HEK293 (cell line): ENCODE measurements around the gene POR.

ENCODE experiments used
- CTCF ChIA-PET: fragments of 350-600 bp; formaldehyde crosslinking; extraction: SDS; loops from one replicate; lab custom pipeline; 2021; ENCODE audit warnings: antibody characterized with exemption; lab: Yijun Ruan, JAX
- POLR2A ChIA-PET: fragments of 300-600 bp; formaldehyde crosslinking; extraction: SDS; loops from one replicate; lab custom pipeline; 2020; ENCODE audit warnings: antibody characterized with exemption, inconsistent platforms; lab: Yijun Ruan, JAX
- H3K27ac ChIP-seq: fragments of 200-500 bp; sonication (Bioruptor generic); 2 replicates; pipeline ENCODE4 v1.5.1; 2014; ENCODE audit warnings: low read depth, low read length, control low read depth, inconsistent platforms; ENCODE audit errors: extremely low read depth
- H3K36me3 ChIP-seq, 2 experiments: fragments of 200-500 bp in 1 of 2; sonication (Bioruptor generic) in 1 of 2; 1 replicate in 1 of 2; 2 replicates in 1 of 2; pipeline ENCODE4 v1.5.1; 2014 to 2017; ENCODE audit warnings: inconsistent platforms in 2 of 2, low read length in 2 of 2; ENCODE audit not compliant: control insufficient read depth in 2 of 2, insufficient read depth in 1 of 2
- H3K4me1 ChIP-seq: fragments of 200-500 bp; sonication (Bioruptor generic); 2 replicates; pipeline ENCODE4 v1.5.1; 2014; ENCODE audit warnings: mild to moderate bottlenecking, low read length, inconsistent platforms; ENCODE audit not compliant: control insufficient read depth, insufficient read depth
- H3K4me3 ChIP-seq: 2 replicates; pipeline ENCODE4 v1.5.1; 2011; ENCODE audit warnings: low read depth, mild to moderate bottlenecking, control low read depth, low read length, moderate library complexity
- H3K9me3 ChIP-seq: fragments of 200-500 bp; sonication (Bioruptor generic); 2 replicates; pipeline ENCODE4 v1.5.1; 2014; ENCODE audit warnings: low read depth, low read length, inconsistent platforms; ENCODE audit not compliant: control insufficient read depth, insufficient read depth
- CTCF ChIP-seq: fragments of 450-650 bp; formaldehyde crosslinking; IDR thresholded peaks from 2 replicates; pipeline ENCODE4 v1.5.1; 2016; ENCODE audit warnings: missing biosample characterization, missing genetic modification characterization
- PRDM10 ChIP-seq: fragments of 450-650 bp; formaldehyde crosslinking; IDR thresholded peaks from 2 replicates; pipeline ENCODE4 v1.5.1; 2016; ENCODE audit warnings: missing biosample characterization, missing genetic modification characterization
- RBAK ChIP-seq: fragments of 450-650 bp; formaldehyde crosslinking; IDR thresholded peaks from 2 replicates; pipeline ENCODE4 v1.5.1; 2016; ENCODE audit warnings: missing biosample characterization, missing genetic modification characterization
- SCRT2 ChIP-seq: fragments of 450-650 bp; formaldehyde crosslinking; IDR thresholded peaks from 2 replicates; pipeline ENCODE4 v1.5.1; 2016; ENCODE audit warnings: missing biosample characterization, missing genetic modification characterization
- SP7 ChIP-seq: fragments of 450-650 bp; formaldehyde crosslinking; IDR thresholded peaks from 2 replicates; pipeline ENCODE4 v1.5.1; 2016; ENCODE audit warnings: missing biosample characterization, missing genetic modification characterization
- YY1 ChIP-seq: fragments of 450-650 bp; formaldehyde crosslinking; IDR thresholded peaks from 2 replicates; pipeline ENCODE4 v1.5.1; 2018; ENCODE audit warnings: missing biosample characterization, missing genetic modification characterization
- ZBTB1 ChIP-seq: fragments of 450-650 bp; formaldehyde crosslinking; IDR thresholded peaks from 2 replicates; pipeline ENCODE4 v1.5.1; 2016; ENCODE audit warnings: missing biosample characterization, missing genetic modification characterization
- ZBTB10 ChIP-seq: fragments of 450-650 bp; formaldehyde crosslinking; IDR thresholded peaks from 2 replicates; pipeline ENCODE4 v1.5.1; 2016; ENCODE audit warnings: missing biosample characterization, missing genetic modification characterization
- ZBTB26 ChIP-seq: fragments of 450-650 bp; formaldehyde crosslinking; optimal IDR thresholded peaks from 2 replicates; pipeline ENCODE3; 2016; ENCODE audit warnings: missing biosample characterization, mild to moderate bottlenecking, missing genetic modification characterization
- ZEB2 ChIP-seq: fragments of 450-650 bp; formaldehyde crosslinking; IDR thresholded peaks from 2 replicates; pipeline ENCODE4 v1.5.1; 2016; ENCODE audit warnings: missing biosample characterization, missing genetic modification characterization
- ZNF19 ChIP-seq: fragments of 450-650 bp; formaldehyde crosslinking; IDR thresholded peaks from 2 replicates; pipeline ENCODE4; 2016; ENCODE audit warnings: missing biosample characterization, missing genetic modification characterization, low read depth
- ZNF37A ChIP-seq: fragments of 450-650 bp; IDR thresholded peaks from 2 replicates; pipeline ENCODE4 v1.5.1; 2018; ENCODE audit warnings: missing biosample characterization, missing genetic modification characterization
- ZNF580 ChIP-seq: fragments of 450-650 bp; formaldehyde crosslinking; IDR thresholded peaks from 2 replicates; pipeline ENCODE4 v1.5.1; 2016; ENCODE audit warnings: missing biosample characterization, missing genetic modification characterization
- ZNF654 ChIP-seq: fragments of 450-650 bp; formaldehyde crosslinking; IDR thresholded peaks from 2 replicates; pipeline ENCODE4 v1.5.1; 2016; ENCODE audit warnings: low read depth, missing biosample characterization, missing genetic modification characterization
- ZNF664 ChIP-seq: fragments of 450-650 bp; formaldehyde crosslinking; IDR thresholded peaks from 2 replicates; pipeline ENCODE4 v1.5.1; 2016; ENCODE audit warnings: missing biosample characterization, missing genetic modification characterization
- ZSCAN30 ChIP-seq: fragments of 450-650 bp; IDR thresholded peaks from 2 replicates; pipeline ENCODE4 v1.5.1; 2018; ENCODE audit warnings: missing biosample characterization, mild to moderate bottlenecking, missing genetic modification characterization, moderate library complexity

POR gene

GRCh38 chr7:75914655-75915415, at the start of gene POR (continued):
- TF ChIP-seq PRDM10 (tag by site-specific recombination) (peak; percentile 99), ZSCAN30 (tag by site-specific recombination) (peak; percentile 68), YY1 (tag by site-specific recombination) (peak; percentile 41), RBAK (tag by site-specific recombination) (no peak)
- TF ChIP-seq, all 188 proteins: peak for 49

- Histone ChIP-seq H3K36me3 (no peaks in the 10 kb centered on the region), H3K9me3 (no peaks in the 10 kb centered on the region), H3K4me3 (no peak overlapping the region), H3K27ac (no peak overlapping the region), H3K4me1 (no peaks in the 10 kb centered on the region)
- ChIA-PET POLR2A (interaction anchor here (1.7 kb wide), 1 partner anchor 154 kb away, joined by 6 read pairs; no protein-coding TSS in a partner anchor), CTCF (interaction anchor here (0.6 to 3.2 kb wide), 18 partner anchors 11 to 448 kb away, joined by 3 to 86 read pairs (median 4); partner anchors contain the start of gene RHBDD2)
- no peak for TF ChIP-seq SCRT2 (tag by site-specific recombination)
- TF ChIP-seq ZNF37A (tag by site-specific recombination): no peak
- TF ChIP-seq ZBTB10 (tag by site-specific recombination): 0 out of 2 replicates have a peak, but pooled peaks have one; percentile 34
Measured at GRCh38 chr7:75866114-75866488, 48.9 kb upstream of the POR start.

GRCh38 chr7:75866489-75867389, 48.2 kb upstream of the POR start:
- CTCF ChIA-PET: interaction anchor here (0.6 to 3.2 kb wide), 29 partner anchors 10 to 448 kb away, joined by 3 to 86 read pairs (median 4); partner anchors contain the start of genes POR and RHBDD2
- Histone ChIP-seq H3K27ac (no peak overlapping the region), H3K4me3 (no peak overlapping the region), H3K9me3 (no peaks in the 10 kb centered on the region), H3K36me3 (no peaks in the 10 kb centered on the region), H3K4me1 (no peaks in the 10 kb centered on the region)
- POLR2A ChIA-PET: interaction anchor here (0.6 to 1.7 kb wide), 2 partner anchors 17 to 153 kb away, joined by 3 to 6 read pairs; no protein-coding TSS in a partner anchor
- TF ChIP-seq ZNF664 (peak; percentile 73; the same call in 1 of the 2 replicates), ZNF580 (tag by site-specific recombination) (no peak), ZBTB1 (tag by site-specific recombination) (no peak), CTCF (peak; percentile 62; the same call in 1 of the 2 replicates), ZNF19 (no peak), ZSCAN30 (tag by site-specific recombination) (0 out of 2 replicates have a peak, but pooled peaks have one; percentile 15), SP7 (tag by site-specific recombination) (peak; percentile 40), ZNF654 (tag by site-specific recombination) (peak; percentile 84), ZBTB26 (tag by site-specific recombination) (no peak), ZEB2 (tag by site-specific recombination) (peak; percentile 42; the same call in 1 of the 2 replicates)
